SHP77 (cell line): ENCODE results near the gene SMAGP.
"Not testable (repeated sequence)": the region's sequence is repeated elsewhere in the genome, so short reads cannot be mapped to it uniquely, and the experiment has no call there.

ENCODE experiments used
- DNase-seq, 2 experiments: peaks; one replicate each; lab custom pipeline; 2025; lab: John Stamatoyannopoulos, UW

Gene SMAGP

GRCh38 chr12:51270067-51270950 is at the start of gene SMAGP:
TSS of gene SMAGP (minus strand) at chr12:51270415. CDS start at chr12:51269278, 1,137 bp downstream.
- peak; percentile 8 to 30 for DNase-seq

GRCh38 chr12:51318846-51319599 is 48.8 kb upstream of the SMAGP start:
- DNase-seq = no peak

GRCh38 chr12:51318057-51318806 is 48.0 kb upstream of the SMAGP start:
- DNase-seq = not testable (repeated sequence)

- DNase-seq = no peak
These were observed 41.2 kb upstream of the SMAGP start for GRCh38 chr12:51311389-51311788.

- no peak for DNase-seq
These were observed 37.7 kb upstream of the SMAGP start for GRCh38 chr12:51307655-51308593.

- no peak for DNase-seq
These were observed 36.3 kb upstream of the SMAGP start for GRCh38 chr12:51306507-51306906.

- not testable (repeated sequence) for DNase-seq
These were observed 30.6 kb upstream of the SMAGP start for GRCh38 chr12:51300768-51301167.

- DNase-seq = no peak
These were observed 25.4 kb upstream of the SMAGP start for GRCh38 chr12:51295651-51296050.

- not testable (repeated sequence) for DNase-seq
These were observed 23.9 kb upstream of the SMAGP start for GRCh38 chr12:51294097-51294496.

GRCh38 chr12:51293696-51294095 is 23.5 kb upstream of the SMAGP start:
- DNase-seq = no peak

GRCh38 chr12:51291603-51292513 is 21.6 kb upstream of the SMAGP start:
- not testable (repeated sequence) for DNase-seq

- DNase-seq = no peak
These were observed 15.6 kb upstream of the SMAGP start for GRCh38 chr12:51285843-51286242.

GRCh38 chr12:51281202-51281924 is 11.1 kb upstream of the SMAGP start:
- no peak for DNase-seq

GRCh38 chr12:51275088-51275487 is 4.9 kb upstream of the SMAGP start:
- DNase-seq = no peak

GRCh38 chr12:51272810-51273209 is 2.6 kb upstream of the SMAGP start:
- DNase-seq = not testable (repeated sequence)

- no peak for DNase-seq
These were observed 820 bp upstream of the SMAGP start for GRCh38 chr12:51270951-51271518.

GRCh38 chr12:51269174-51270066 is 795 bp downstream of the SMAGP start:
- DNase-seq = no peak

GRCh38 chr12:51265024-51265423 is 5.2 kb downstream of the SMAGP start:
- no peak for DNase-seq
